IMR-90 (cell line): ENCODE data around the gene SEH1L. TPM values are rescaled to one million over a fixed set of nuclear protein-coding genes. Genes with fewer than 3 reads are reported as not detected.

Experiments used
- ATAC-seq: fragments of 200-7000 bp; cut with Tn5 transposase; 2 replicates; pipeline ENCODE4 v1.9.1; 2020; ENCODE audit warnings: low read depth, mild to moderate bottlenecking, moderate library complexity
- BruUV-seq: library from RNA; stranded (reverse); fragments of 400-500 nt; replicated peaks from 2 replicates; lab custom pipeline; 2021; lab: Mats Ljungman, UMichigan
- CTCF ChIA-PET: fragments of 300-600 bp; formaldehyde crosslinking; extraction: SDS; loops from one replicate; lab custom pipeline; 2021; ENCODE audit warnings: antibody characterized with exemption; lab: Yijun Ruan, JAX
- POLR2A ChIA-PET: fragments of 300-600 bp; sonication (Branson Sonifier 250); formaldehyde crosslinking; loops from one replicate; lab custom pipeline; 2022; ENCODE audit warnings: antibody characterized with exemption; ENCODE audit not compliant: unreplicated experiment; lab: Charles Lee
- DNase-seq: peaks from one replicate; pipeline ENCODE4 v3.0.0; 2013
- H2AFZ ChIP-seq: replicated peaks from 2 replicates; pipeline ENCODE3; 2013; ENCODE audit warnings: low read length, mild to moderate bottlenecking; ENCODE audit not compliant: poor library complexity
- H2AK5ac ChIP-seq: 2 replicates; pipeline ENCODE4 v1.6.1; 2013; ENCODE audit warnings: low read depth, low read length, inconsistent platforms
- H2AK9ac ChIP-seq: replicated peaks from 2 replicates; pipeline ENCODE3; 2013; ENCODE audit warnings: mild to moderate bottlenecking, low read depth, low read length, moderate library complexity; ENCODE audit not compliant: poor library complexity
- H2BK120ac ChIP-seq: 2 replicates; pipeline ENCODE4 v1.6.1; 2013; ENCODE audit warnings: low read depth, low read length, inconsistent platforms
- H2BK15ac ChIP-seq: 3 replicates; pipeline ENCODE4 v1.6.1; 2013; ENCODE audit warnings: low read depth, low read length, inconsistent platforms
- H2BK20ac ChIP-seq: 2 replicates; pipeline ENCODE4 v1.6.1; 2013; ENCODE audit warnings: low read depth, mild to moderate bottlenecking, inconsistent platforms, low read length, moderate library complexity
- H2BK5ac ChIP-seq: 2 replicates; pipeline ENCODE4 v1.6.1; 2013; ENCODE audit warnings: mild to moderate bottlenecking, low read depth, low read length, inconsistent platforms; ENCODE audit not compliant: poor library complexity, severe bottlenecking
- H3K14ac ChIP-seq: replicated peaks from 2 replicates; pipeline ENCODE4 v1.6.1; 2013; ENCODE audit warnings: low read depth, low read length, inconsistent platforms
- H3K18ac ChIP-seq: 2 replicates; pipeline ENCODE4 v1.6.1; 2013; ENCODE audit warnings: low read depth, low read length, control low read depth
- H3K23ac ChIP-seq: 2 replicates; pipeline ENCODE4 v1.6.1; 2013; ENCODE audit warnings: low read depth, low read length, inconsistent platforms
- H3K27ac ChIP-seq: 2 replicates; pipeline ENCODE4 v1.5.1; 2013; ENCODE audit warnings: mild to moderate bottlenecking, control low read depth, low read length; ENCODE audit not compliant: insufficient read depth
- H3K27me3 ChIP-seq: 2 replicates; pipeline ENCODE4 v1.6.1; 2013; ENCODE audit warnings: low read length; ENCODE audit not compliant: control insufficient read depth, insufficient read depth
- H3K36me3 ChIP-seq: 2 replicates; pipeline ENCODE4 v1.6.1; 2013; ENCODE audit warnings: low read length, mixed read lengths; ENCODE audit not compliant: control insufficient read depth, insufficient read depth
- H3K4ac ChIP-seq: 2 replicates; pipeline ENCODE4 v1.6.1; 2013; ENCODE audit warnings: low read depth, low read length, inconsistent platforms
- H3K4me1 ChIP-seq: 2 replicates; pipeline ENCODE4 v1.6.1; 2013; ENCODE audit warnings: low read length, mixed read lengths; ENCODE audit not compliant: control insufficient read depth, insufficient read depth
- H3K4me2 ChIP-seq: 2 replicates; pipeline ENCODE4 v1.6.1; 2013; ENCODE audit warnings: low read depth, mild to moderate bottlenecking, control low read depth, low read length, moderate library complexity
- H3K4me3 ChIP-seq: 2 replicates; pipeline ENCODE4 v1.5.1; 2013; ENCODE audit warnings: low read depth, mild to moderate bottlenecking, control low read depth, low read length, moderate library complexity; ENCODE audit not compliant: insufficient read depth
- H3K56ac ChIP-seq: 2 replicates; pipeline ENCODE4 v1.6.1; 2013; ENCODE audit warnings: low read length, inconsistent platforms; ENCODE audit not compliant: insufficient read depth; ENCODE audit errors: extremely low read depth
- H3K79me1 ChIP-seq, 2 experiments: 2 replicates each; pipeline ENCODE4 v1.6.1; 2013; ENCODE audit warnings: low read length in 2 of 2, inconsistent platforms in 1 of 2, low read depth in 1 of 2
- H3K9ac ChIP-seq: 2 replicates; pipeline ENCODE4 v1.6.1; 2013; ENCODE audit warnings: low read depth, low read length, control low read depth
- H3K9me1 ChIP-seq: 2 replicates; pipeline ENCODE4 v1.6.1; 2013; ENCODE audit warnings: low read length, inconsistent platforms; ENCODE audit not compliant: insufficient read depth
- H3K9me3 ChIP-seq: 2 replicates; pipeline ENCODE4 v1.6.1; 2013; ENCODE audit warnings: low read length; ENCODE audit not compliant: control insufficient read depth, insufficient read depth
- H4K20me1 ChIP-seq: 2 replicates; pipeline ENCODE4 v1.6.1; 2013; ENCODE audit warnings: low read length, inconsistent platforms; ENCODE audit not compliant: insufficient read depth
- H4K5ac ChIP-seq: 2 replicates; pipeline ENCODE4 v1.6.1; 2013; ENCODE audit warnings: mild to moderate bottlenecking, low read depth, low read length, control low read depth
- H4K8ac ChIP-seq, 2 experiments: 2 replicates each; pipeline ENCODE4 v1.6.1; 2013; ENCODE audit warnings: low read depth in 2 of 2, low read length in 2 of 2, control low read depth in 1 of 2, inconsistent platforms in 1 of 2
- H4K91ac ChIP-seq: 2 replicates; pipeline ENCODE4 v1.6.1; 2013; ENCODE audit warnings: low read depth, low read length, inconsistent platforms; ENCODE audit not compliant: insufficient read depth
- ELK1 ChIP-seq: fragments of 150-350 bp; IDR thresholded peaks from 2 replicates; pipeline ENCODE4 v1.6.1; 2016; ENCODE audit warnings: low read depth, mild to moderate bottlenecking, low read length, moderate library complexity, borderline replicate concordance
- POLR2A ChIP-seq: IDR thresholded peaks from 2 replicates; pipeline ENCODE4 v1.6.1; 2012; ENCODE audit warnings: mild to moderate bottlenecking, low read depth, low read length
- SMC3 ChIP-seq: fragments of 150-350 bp; IDR thresholded peaks from 2 replicates; pipeline ENCODE4 v1.6.1; 2016; ENCODE audit warnings: low read depth, mild to moderate bottlenecking, antibody characterized with exemption, low read length, moderate library complexity
- WGBS, 2 experiments: methylation state at CpG; one replicate each; pipeline versions ENCODE4 v1.1.5 to v1.1.7; 2013; ENCODE audit warnings: missing lambda C conversion rate in 2 of 2; ENCODE audit not compliant: insufficient read length in 1 of 2; ENCODE audit errors: extremely low coverage in 2 of 2; 5-methylcytosine and 5-hydroxymethylcytosine counted together
- dilution Hi-C: fragments of 300-500 bp; cut with HindIII; formaldehyde crosslinking; loops from one replicate; pipeline ENCODE4 v1.14.3; 2018; ENCODE audit warnings: low sequenced_read_pairs; ENCODE audit not compliant: unreplicated experiment
- in situ Hi-C: fragments of 300-500 bp; cut with MboI; formaldehyde crosslinking; loops from 3 replicates; pipeline ENCODE4 v1.14.3; 2019; ENCODE audit warnings: low sequenced_read_pairs, inconsistent platforms, mixed read lengths
- intact Hi-C: fragments of 100-400 bp; cut with micrococcal nuclease; formaldehyde crosslinking; loops from 2 replicates; pipeline ENCODE4 v1.10.0; 2022
- polyA plus RNA-seq, 3 experiments: library from polyadenylated mRNA; depleted of rRNA; stranded (reverse); fragments of >200 nt; gene quantifications; 2 replicates each; pipeline ENCODE4 v1.2.3, GENCODE V29; 2012; ENCODE audit warnings: low replicate concordance in 1 of 3
- total RNA-seq: library from RNA; depleted of rRNA; stranded (reverse); fragments of >200 nt; gene quantifications from 2 replicates; pipeline ENCODE4 v1.2.3, GENCODE V29; 2012

SEH1L gene
- total and polyA plus RNA-seq, 2 of the 4 experiments (the other 2 are of a cell fraction) = 27.6 to 45.5 TPM

GRCh38 chr18:13017247-13017875 is 69.5 kb downstream of the SEH1L start:
- Histone ChIP-seq H2BK5ac (no peak overlapping the region), H4K5ac (no peak overlapping the region), H3K9me1 (no peaks in the 10 kb centered on the region), H3K14ac (no peak overlapping the region), H3K4me2 (no peak overlapping the region), H2BK15ac (no peak overlapping the region), H3K23ac (no peak overlapping the region), H4K20me1 (no peaks in the 10 kb centered on the region), H3K79me1 (peaks cover 18 to 23% of the 10 kb centered on the region in 2 experiments; a peak in 3 of 4 replicates), H3K4ac (no peak overlapping the region), H3K36me3 (peaks cover 22% of the 10 kb centered on the region), H3K27me3 (no peaks in the 10 kb centered on the region), H3K56ac (no peak overlapping the region), H4K91ac (no peak overlapping the region), H2AK9ac (no peak overlapping the region), H3K9ac (no peak overlapping the region), H2BK120ac (no peak overlapping the region), H2AFZ (no peak overlapping the region), H3K4me1 (no peaks in the 10 kb centered on the region), H2BK20ac (no peak overlapping the region), H4K8ac (no peak overlapping the region), H2AK5ac (no peak overlapping the region), H3K9me3 (peaks cover under 1% of the 10 kb centered on the region; the same call in 1 of the 2 replicates), H3K4me3 (no peak overlapping the region), H3K18ac (no peak overlapping the region), H3K27ac (no peak overlapping the region)
- intact Hi-C loops = no loop called here
- in situ Hi-C loops = loop anchor here (25.0 kb wide), 1 partner anchor 620 kb away; no protein-coding TSS in a partner anchor
- TF ChIP-seq ELK1 (no peak), SMC3 (no peak), POLR2A (no peak)
- dilution Hi-C loops = no loop called here
- no peak for ATAC-seq
- ChIA-PET POLR2A (no interaction called here), CTCF (no interaction called here)
- BruUV-seq = no TSS peak
- WGBS, 2 experiments = no CpG with 5 or more reads among the region's 2 CpGs
- no peak for DNase-seq
